ENCODE data around the gene PKP4.
"Not testable (repeated sequence)": the region's sequence is repeated elsewhere in the genome, so short reads cannot be mapped to it uniquely, and the experiment has no call there.

Gene PKP4

DNA sequence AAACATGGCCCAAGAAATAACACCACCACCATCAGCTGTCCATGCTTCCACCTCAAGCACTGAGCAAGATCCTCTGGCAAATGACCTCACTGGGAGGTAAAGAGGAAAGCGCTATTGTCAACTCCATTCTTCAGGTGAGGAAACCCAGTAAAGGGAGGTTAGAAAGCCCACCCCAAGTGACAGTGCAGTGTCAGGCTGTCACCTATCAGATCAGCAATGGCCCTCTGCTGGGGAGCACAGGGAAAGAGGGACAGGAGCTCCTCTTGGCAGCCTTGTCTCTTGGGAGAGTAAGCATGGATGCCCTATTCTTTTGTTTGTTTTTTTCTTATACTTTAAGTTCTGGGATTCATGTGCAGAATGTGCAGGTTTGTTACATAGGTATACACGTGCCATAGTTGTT, 234.1 kb downstream of the PKP4 start:
- DNase-seq = no peak

DNA sequence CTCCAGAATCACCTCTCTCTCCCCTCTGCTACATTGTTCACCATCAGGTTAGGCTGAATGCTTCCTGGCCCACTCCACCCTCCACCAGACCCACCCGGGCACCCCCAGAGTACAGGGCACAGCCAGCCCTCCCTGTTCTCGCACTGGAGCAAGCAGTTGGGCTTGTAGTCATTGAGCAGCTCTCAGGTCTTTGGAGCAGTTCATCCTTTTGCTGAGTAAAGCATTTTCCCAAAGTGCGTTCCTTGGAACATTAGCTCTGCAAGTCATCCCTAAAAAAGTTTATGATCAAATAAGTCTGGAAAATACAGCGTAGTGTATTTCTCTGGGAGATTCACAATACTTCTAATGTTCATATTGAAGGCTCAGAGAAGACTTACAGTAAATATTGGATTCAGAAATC, 234.9 kb downstream of the PKP4 start:
- no peak for DNase-seq

DNA sequence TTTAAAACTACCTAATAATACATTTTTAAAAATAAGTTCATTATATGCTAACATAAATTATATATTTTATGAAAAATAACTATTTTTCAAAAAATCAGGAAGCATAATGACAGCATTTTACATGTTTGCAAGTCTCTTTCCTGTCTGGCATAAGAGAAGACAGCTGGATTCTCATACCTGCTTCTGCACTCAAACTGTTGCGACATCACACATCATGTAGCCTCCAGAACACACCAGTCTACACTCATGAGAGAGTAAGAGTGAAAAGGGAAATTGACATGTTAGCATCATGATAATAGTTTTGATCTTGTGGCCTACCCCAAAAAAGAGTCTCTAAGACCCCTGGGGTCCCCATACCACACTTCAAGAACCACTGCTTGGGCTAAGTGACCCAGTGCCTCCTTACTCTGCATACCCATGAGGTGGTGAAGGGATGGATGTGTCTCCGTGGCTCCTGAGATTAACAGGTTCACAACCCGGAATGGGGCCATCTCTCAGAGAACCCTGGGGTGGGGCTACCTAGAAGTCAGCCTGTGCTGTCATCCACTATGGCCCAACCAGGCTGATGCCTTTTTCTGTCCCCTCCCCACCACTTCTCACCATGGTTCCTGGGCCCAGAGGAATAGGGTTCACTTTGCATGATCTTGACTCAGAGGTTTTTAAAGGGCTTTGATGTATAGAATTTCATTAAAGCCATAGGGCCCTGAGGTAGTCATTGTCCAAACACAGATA, 235.8 kb downstream of the PKP4 start:
- DNase-seq = no peak

DNA sequence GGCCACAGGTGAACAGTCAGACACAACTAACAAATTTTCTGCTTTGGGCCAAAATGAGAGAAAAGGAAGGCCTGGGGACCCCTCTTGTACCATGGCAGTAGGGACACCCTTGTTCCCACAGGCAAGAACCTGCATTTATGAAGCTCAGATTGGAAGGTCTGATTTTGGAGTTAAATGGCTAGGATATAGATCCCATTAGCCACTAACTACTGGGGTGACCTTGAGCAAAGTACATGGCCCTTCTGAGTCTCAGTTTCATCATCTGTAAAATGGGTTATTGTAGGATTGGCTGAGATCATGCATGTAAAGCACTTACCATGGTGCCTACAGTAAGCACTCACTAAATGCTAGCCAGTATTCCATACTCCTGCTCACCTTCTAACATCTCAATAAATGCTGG, 236.7 kb downstream of the PKP4 start:
- no peak for DNase-seq

DNA sequence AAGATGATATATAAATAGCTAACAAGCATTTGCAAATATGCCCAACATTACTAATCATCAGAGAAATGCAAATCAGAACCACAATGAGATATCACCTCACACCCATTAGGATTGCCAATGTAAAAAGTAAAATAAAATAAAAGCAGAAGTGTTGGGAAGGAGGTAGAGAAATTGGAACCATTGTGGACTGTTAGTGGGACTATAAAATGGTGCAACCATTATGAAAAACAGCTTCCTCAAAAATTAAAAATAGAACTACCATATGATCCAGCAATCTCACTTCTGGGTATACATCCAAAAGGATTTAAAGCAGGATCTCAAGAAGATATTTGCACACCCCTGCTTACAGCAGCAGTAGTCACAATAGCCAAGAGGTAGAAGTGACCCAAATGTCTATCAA, 238.6 kb downstream of the PKP4 start:
- DNase-seq = no peak

DNA sequence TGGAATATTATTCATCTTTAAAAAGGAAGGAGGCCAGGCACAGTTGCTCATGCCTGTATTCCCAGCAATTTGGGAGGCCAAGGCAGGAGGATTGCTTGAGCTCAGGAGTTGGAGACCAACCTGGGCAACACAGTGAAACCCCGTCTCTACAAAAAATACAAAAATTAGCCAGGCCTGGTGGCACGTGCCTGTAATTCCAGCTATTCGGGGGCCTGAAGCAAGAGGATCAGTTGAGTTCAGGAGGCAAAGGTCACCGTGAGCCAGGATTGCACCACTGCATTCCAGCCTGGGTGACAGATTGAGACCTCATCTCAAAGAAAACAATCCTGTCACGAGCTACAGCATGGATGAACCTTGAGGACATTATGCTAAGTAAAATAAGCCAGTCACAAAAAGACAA, 239.0 kb downstream of the PKP4 start:
- not testable (repeated sequence) for DNase-seq

DNA sequence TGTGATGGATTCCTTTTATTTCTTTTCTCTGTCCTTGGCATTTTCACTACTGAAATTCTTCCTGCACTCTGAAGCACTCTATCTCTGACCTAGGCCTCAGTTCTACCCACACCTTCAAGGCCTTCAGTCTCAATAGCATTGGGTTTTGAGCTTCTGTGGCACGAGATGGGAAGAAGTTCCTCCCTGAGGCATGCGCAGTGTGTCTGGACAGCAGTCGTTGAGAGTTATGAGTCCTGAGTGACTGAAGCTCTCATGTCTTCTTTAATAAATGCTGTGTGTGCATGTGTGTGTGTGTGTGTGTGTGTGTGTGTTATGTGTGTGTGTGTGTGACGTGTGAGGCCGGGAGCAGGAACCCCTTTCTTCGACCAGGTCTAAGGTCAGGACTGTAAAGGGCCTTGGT, 242.6 kb downstream of the PKP4 start:
- no peak for DNase-seq

DNA sequence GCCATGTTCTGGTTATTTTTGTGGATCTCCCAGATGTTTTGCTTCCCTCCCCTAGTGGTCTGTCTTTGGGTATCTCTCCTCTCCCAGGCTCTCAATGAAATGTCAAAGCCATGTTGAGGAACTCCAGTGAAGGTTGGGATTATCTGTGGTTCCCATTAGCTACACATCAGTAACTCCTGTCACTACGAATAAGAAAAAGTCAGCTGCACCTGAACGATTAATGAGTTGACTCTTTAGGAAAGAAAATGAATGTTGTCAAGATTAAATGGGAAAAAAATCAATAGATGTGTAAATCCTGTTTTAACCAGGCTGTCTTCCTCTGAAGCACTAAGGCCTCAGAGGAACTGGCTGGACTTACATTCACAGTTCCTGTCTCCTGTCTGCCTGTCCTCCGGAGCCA, 244.3 kb downstream of the PKP4 start:
- no peak for DNase-seq

DNA sequence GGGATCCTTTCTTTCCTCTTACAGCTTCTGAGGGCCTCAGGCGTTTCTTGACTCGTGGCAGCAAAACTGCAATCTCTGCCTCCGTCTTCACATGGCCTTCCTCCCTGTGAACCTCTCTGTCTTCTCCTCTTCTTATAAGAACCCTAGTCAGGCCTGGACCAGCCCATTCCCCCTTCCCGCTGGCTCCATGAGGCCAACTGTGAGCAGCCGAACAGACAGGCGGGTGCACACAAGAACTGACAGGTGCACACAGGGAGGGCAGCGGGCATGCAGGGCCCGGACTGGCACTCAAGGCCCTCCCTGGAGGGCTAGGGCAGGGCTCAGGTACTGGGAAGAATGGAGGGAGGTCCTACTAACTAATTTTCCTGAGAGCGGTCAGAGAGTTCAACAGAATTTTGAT, 246.0 kb downstream of the PKP4 start:
- DNase-seq = no peak

DNA sequence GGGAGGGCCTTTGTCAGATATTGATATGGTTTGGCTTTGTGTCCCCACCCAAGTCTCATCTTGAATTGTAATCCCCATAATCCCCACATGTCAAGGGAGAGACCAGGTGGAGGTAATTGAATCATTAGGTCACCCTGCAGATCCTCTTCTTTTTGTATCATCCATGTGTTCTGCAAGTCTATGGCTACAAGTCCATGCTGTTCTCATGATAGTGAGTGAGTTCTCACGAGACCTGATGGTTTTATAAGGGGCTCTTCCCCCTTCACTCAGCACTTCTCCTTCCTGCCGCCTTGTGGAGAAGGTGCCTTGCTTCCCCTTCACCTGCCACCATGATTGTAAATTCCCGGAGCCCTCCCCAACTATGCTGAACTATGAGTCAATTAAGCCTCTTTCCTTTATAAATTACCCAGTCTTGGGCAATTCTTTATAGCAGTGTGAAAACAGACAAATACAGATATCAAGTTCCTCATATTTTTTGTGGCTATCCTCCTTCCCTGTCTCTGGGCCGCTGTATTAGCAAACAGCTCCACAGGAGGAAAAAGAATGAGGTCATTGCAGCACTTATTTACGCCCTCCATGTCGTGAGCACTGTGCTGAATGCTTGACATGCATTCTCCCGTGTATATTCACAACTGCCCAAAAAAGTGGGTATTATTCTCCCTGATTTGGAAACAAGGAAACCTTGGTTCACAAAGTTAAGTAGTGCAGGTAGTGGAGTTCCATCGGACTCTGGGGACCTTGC, 248.1 kb downstream of the PKP4 start:
- not testable (repeated sequence) for DNase-seq

DNA sequence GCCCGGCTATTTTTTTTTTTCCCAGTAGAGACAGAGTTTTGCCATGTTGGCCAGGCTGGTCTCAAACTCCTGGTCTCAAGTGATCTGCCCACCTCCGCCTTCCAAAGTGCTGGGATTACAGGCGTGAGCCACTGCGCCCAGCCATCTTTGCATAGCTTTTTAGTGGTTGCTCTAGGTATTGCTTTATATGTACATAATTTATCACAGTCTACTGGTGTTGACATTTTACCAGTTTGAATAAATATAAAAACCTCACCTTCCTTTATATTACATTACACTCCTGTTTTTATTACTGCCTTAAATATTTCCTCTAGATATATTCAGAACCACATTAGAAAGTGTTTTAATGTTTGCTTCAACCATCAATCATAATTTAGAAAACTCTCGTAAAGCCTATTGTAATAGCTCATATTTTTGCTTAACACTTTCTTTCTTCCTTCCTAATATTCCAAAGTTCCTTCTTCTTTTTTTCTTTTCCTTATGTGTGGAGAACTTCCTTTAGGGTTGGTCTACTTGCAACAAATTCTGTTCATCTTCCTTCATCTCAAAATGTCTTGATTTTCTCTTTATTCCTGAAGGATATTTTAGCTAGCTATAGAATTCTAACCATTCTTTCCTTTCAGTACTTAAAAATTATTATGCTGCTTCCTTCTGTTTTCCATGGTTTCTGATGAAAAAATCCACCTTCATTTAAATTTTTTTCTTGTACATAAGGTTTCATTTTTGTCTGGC, 256.2 kb downstream of the PKP4 start:
- DNase-seq = no peak

DNA sequence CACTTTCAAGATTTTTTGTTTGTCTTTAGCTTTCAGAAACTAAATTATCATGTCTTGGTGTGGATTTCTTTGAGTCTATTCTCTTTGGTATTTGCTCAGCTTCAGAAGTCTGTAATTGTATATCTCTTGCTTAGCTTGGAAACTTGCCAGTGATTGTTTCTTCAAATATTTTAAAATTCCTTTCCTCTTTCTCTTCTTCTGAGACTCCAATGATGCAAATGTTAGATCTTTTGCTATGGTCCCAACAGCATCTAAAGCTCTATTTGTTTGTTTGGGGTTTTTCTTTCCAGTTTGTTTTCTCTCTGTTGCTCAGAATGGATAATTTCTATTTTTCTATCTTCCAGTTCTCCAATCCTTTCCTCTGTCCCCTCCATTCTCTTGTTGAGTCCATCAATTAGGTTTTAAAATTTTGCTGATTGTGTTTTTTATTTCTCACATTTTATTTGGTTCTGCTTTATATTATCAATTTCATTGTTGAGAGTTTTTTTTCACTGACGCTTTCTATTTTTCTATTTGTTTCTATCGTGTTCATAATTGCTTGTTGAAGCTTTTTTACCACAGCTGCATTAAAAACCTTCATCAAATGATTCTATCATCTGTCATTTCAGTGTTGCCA, 256.9 kb downstream of the PKP4 start:
- no peak for DNase-seq

DNA sequence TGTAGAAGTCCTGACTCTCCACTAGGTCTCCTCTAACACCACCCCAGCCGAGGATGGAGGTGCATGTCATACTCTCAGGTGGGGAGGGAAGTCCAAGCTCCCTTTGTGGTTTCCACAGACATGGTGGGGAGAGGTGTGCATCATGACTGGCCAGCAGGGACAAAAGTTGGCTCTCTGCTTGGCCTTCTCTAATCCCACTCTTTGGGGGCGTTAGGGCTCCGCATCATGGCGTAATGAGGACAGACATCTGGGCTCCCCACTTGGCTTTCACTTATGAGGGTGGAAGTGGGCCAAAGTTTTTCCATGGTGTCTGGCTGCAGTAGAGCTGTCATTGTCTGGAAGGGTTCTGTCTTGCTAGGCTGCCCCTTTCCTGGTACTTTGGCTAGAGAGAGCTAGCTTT, 257.7 kb downstream of the PKP4 start:
- no peak for DNase-seq

DNA sequence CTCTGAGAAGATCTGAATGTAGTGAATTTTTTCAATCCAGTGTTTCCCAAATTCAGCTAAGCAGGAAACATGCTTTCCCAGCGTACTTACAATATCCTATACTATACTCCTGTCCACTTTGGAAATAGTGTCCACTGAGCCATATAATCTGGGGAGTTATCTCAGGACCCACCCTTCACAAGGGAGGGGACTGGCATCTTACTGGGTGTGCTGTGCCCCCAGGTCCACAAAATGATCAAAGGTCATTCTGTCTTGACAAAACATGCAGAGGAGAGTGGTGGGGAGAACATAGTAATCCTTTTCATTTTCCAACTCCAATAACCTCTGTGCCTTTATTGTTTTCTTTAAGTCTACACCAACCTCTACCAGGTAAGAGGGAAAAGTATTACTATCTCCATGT, 258.6 kb downstream of the PKP4 start:
- DNase-seq = no peak

DNA sequence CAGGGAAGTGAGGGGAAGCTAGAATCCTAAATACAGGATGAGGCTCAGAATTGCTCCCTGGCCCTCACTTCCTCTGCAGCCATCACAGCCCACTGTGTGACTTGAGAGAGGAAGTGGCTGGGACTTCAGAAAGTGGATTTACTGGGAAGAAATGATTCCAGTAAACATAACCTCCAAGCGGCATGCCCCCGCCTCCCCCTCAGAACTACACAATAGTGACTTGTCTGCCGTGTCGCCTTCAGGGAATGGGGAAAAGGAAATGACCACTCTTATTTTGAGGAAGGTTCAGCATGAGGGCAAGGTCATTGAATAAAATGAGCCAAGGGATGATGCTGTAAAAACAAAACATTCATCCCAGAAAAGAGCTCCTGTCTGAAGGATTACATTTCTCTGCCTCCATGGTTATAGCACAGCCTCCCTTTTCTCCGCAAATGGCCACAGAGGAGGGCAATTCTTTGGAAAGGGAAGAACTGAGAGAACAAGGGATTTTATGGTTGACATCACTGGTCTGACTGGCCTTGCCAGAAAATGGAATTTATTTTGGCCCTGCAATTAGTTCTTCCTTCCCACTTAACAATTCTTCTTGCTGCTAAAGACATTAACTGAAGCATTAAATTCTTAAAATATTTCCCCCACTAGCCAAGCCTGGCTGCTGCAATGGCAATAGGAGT, 259.5 kb downstream of the PKP4 start:
- DNase-seq = no peak

DNA sequence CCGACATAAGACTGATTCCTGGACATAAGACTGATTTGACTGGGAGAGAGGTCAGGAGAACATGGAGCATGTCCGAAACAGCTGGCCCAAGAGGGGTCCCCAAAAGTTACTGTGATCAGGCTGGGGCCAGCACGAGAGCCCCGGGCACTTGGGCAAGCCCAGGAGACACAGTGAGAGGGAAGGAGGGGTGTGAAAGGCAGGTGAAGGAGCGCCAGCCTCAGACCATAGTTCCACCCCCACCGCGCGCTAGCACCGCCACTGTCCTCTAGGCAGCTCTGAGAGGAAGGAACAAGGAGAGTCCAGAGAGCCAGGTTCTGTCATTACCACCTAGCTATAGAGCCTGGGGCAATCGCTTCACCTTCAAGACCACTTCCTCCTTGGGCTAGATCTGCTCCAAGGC, 260.2 kb downstream of the PKP4 start:
- DNase-seq = no peak

DNA sequence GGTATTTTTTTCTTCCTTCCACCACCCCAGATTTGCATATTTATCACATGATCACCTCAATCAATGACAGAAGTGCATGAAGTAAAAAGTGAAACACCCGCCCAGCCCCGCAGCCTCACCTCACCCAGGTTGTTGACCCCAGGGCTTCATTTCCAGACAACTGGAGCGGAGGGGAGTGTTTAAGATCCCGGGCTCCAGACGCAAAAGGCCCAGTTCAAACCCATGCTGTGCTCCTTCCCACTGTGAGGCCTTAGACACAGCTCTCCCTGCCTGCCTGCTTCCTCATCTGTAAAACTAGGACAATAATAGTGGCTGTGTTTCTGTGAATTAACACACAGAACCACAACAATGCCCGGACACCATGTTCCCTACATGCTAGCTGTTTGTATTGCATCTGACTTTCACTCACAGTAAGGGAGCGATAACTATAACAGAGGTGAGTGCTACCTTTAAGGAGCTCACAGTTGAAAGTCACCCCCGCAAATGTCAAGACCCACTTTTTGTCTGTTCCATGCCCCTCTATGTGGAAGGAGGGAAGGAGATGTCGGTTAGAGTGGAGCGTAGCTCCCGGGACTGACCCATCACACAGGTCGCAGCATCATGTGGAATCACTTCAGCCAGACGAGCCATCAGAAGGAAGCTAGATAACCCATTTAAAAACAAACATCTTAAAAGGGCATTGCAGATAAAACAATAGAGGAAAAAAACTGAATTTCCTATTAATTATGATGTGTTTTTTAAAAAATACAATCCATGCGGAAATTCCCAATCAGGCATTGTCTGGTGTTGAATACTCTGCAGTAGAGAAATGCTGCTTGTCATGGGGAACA, 260.8 kb downstream of the PKP4 start:
- no peak for DNase-seq

DNA sequence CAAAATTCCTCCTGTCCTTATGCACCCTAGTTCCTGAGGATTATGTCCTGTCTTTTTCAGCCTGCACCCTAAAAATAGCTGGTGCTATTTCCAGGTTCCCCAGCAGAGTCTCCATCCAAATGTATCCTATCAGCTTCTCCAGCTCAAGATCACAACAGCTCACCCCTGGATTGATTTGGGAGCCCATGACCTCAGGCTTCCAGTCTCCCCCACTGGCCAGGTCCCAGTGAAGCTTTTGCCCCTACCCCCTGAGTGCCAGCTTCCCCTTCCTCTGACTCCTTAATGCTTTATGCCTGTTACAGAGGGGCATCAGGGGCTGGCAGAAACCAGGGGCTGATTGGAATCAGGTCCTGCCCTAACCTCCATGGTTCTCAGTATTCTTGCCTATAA, 261.4 kb downstream of the PKP4 start:
- no peak for DNase-seq

DNA sequence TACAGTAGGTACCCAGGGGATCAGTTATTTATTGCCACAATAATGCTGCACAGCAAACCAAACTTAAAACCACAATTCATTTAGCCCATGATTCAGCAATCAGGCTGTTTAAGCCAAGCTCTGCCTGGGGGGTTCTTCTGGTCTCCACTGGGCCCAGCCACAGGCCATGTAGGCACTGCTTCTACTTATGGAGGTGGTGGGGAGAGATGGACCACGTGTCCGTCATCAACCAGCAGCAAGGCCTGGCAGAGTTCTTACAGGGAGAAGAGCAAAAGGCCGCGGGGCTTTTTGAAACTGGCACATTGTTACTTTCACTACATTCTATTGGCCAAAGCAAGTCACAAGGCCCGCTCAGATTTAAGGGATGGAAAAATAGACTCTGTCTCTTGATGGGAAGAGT, 262.1 kb downstream of the PKP4 start:
- DNase-seq = no peak

DNA sequence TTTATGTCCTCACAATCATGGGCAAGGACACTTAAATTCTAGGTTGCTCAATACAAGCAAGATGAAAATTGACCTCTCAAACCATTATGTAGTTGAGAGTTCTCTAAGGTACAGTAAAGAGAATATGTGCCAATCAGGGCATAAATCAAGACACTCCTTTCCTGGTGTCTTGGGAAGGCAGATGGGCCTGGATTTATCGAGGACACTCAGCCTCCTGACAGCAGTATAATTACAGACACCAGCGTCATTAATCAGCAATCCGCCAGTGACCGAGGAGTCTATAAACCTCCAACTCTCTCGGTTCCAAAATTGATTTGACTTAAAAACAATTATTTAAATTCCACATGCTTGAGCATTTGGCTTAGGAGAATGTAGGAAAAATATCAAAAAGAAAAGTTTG, 262.7 kb downstream of the PKP4 start:
- no peak for DNase-seq

DNA sequence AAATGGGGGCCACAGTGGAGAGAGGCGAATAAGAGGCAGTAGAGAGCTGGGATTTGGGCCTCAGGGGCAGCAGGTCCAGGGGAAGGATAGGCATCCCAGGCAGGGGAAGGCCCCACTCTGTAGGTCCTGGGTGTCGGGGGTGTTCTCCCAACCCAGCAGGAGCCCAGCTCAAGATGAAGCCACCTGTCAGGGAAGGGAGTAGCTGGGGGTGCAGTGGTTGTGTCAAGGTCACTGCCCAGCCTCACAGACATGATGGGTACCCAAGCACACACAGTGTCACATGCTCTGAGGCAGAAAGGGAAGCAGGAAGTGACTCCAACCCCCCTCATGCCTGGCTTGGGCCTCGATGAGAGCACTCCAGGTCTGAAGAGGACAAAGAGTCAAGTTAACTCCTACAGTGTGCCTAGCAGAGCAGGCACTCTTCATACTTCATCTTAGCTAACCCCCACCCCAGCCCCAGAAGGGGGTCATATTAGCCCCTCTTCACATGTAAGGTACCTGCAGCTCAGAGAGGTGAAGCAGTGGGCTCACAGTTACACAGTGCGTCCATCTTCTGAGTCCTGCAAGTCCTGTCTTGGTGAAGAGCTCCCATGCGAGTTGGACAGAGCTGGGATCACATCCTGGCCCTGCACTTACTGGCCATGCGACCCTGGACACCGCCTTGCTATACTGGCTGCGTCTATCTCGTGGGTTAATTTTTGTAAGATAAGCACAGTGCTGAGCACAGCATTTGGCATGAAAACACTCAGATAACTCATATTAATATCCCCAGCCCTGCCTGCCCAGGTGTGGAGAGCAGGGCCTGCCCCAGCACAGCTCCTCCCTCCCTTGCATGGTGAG, 265.7 kb downstream of the PKP4 start:
- DNase-seq = no peak

All from CD4-positive, alpha-beta T cell treated with Interleukin-4 for 4 hours (primary cell).